Retinal pigment epithelial cell (primary cell): ENCODE measurements around the gene DNAH8.
"Not testable (repeated sequence)": the region's sequence is repeated elsewhere in the genome, so short reads cannot be mapped to it uniquely, and the experiment has no call there.

Experiments used
- DNase-seq: peaks from one replicate; pipeline ENCODE4 v3.0.0-alpha.2; 2010; ENCODE audit warnings: low read depth
- H3K4me3 ChIP-seq: 2 replicates; pipeline ENCODE4 v1.5.1; 2011; ENCODE audit warnings: mild to moderate bottlenecking, low read length, control low read depth, moderate library complexity
- CTCF ChIP-seq: conservative IDR thresholded peaks from 2 replicates; pipeline ENCODE4 v1.5.1; 2011; ENCODE audit warnings: low read depth, low read length, control low read depth, inconsistent platforms

Gene DNAH8

DNA sequence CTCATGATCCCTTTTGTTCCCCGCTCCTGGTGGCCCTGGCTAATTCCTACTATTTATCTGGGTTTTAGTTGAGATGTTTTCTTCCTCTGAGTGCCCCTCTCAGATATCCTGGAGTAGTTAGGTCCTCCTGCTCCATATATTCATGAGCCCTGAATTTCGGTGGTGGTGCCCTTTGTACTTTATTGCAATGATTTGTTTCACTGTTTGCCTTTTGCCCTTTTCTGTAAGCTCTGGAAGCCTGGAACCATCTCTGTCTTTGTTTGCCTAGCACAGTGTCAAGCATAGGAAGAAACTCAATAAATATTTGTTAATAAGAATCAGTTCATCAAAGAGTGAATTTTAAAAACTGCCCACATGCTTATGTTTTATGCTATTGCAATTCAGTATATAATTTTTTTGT is 144.9 kb downstream of the DNAH8 start:
- H3K4me3 ChIP-seq, result no peak overlapping the region
- TF ChIP-seq CTCF, result no peak
- no peak for DNase-seq

DNA sequence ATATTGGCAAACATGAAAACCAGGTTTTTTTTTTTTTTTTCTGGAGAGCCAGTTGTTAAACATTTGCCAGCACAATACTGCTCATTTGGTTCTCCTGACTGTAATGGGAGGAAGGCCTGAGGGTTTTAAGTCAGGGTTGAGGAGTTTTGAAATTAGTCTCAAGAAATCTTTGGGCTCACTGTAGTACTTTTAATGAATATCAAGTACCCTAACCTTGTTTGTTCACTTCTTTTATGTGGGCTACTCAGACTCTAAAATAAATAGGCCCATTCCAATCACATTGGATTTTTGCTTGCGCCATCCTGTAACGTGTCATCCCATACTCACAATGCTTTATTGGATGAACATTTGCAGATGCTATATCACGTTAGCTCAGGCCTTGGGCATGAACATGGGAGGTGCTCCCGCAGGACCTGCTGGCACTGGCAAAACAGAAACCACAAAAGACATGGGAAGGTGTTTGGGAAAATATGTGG is 146.9 kb downstream of the DNAH8 start:
- no peak for TF ChIP-seq CTCF
- no peak for DNase-seq
- no peak overlapping the region for H3K4me3 ChIP-seq

GRCh38 chr6:38865521-38866174 is 150.5 kb downstream of the DNAH8 start:
- no peak for TF ChIP-seq CTCF
- no peak overlapping the region for H3K4me3 ChIP-seq
- no peak for DNase-seq

GRCh38 chr6:38867726-38868125 is 152.6 kb downstream of the DNAH8 start:
- H3K4me3 ChIP-seq, result no peak overlapping the region
- TF ChIP-seq CTCF, result no peak
- DNase-seq, result no peak

DNA sequence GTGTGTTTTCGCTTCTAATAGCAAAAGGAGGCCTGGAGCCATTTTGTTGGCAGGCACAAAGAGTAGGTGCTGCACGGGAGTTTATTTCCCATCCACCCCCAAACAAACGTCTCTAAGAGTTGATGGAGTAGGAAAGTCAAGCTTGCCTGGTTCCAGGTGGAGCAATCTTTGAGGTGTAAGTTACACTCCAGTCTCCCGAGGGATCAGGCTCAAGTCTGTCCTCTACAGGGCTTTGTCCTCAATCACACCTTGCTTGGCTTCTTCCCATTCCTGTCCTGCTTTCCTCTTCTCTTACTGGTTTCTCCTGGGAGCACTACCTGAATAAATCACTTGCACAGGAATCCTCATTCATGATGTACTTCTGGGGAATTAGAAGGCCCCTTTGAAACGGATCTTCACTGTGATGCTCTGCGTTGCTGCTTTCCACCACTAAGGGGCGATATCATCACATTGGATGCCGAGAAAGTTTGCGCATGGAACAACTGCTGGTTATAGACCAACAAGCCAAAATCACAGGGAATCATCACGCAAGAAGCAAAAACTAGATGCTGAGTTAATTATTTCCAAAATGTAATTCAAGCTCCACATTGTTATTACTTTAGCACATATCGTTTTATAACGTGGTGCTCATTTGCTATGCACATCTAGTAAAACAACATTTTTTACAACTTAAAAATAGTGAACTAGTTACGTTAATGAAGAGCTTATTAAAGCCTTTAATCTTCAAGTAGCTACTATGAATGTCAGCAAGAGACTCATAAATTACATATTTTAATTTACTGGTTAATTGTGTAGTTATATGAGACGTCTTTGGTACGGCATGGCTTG is 156.8 kb downstream of the DNAH8 start:
- TF ChIP-seq CTCF, result peak; percentile 99
- H3K4me3 ChIP-seq, result no peak overlapping the region
- DNase-seq, result no peak

DNA sequence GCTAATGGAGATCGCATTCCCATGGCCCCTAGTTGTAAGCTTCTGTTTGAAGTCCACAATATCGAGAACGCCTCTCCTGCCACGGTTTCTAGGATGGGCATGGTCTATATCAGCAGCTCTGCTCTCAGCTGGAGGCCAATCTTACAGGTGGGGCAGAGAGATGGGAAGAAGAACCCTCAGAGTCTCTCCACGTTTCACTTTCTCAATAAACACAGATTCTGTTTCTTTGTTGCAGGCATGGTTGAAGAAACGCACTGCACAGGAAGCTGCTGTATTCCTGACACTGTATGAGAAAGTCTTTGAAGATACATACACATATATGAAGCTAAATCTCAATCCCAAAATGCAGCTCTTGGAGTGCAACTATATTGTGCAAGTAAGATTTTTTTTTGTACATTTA is 157.9 kb downstream of the DNAH8 start:
- no peak for DNase-seq
- H3K4me3 ChIP-seq, result no peak overlapping the region
- no peak for TF ChIP-seq CTCF

GRCh38 chr6:38873816-38874215 is 158.7 kb downstream of the DNAH8 start:
- not testable (repeated sequence) for H3K4me3 ChIP-seq, DNase-seq
